Activated CD4-positive, alpha-beta T cell treated with anti-CD3 and anti-CD28 coated beads, Interleukin-2, amount 10 ng/mL, durations not matched to agents 7 days and 5 days (primary cell): Measurements from ENCODE around the gene PHYHIPL. TPM values are rescaled to one million over a fixed set of nuclear protein-coding genes. Genes with fewer than 3 reads are reported as not detected.
A peak's percentile ranks its signal among the peaks of the same experiment; 100 is the strongest.

Experiments used
- CTCF ChIA-PET: fragments of 350-600 bp; sonication (Branson Sonifier 250); formaldehyde crosslinking; loops from one replicate; lab custom pipeline; 2021; ENCODE audit warnings: antibody characterized with exemption; lab: Charles Lee
- POLR2A ChIA-PET: fragments of 350-600 bp; sonication (Branson Sonifier 250); formaldehyde crosslinking; loops from one replicate; lab custom pipeline; 2021; ENCODE audit warnings: antibody characterized with exemption; lab: Charles Lee
- DNase-seq: peaks from one replicate; pipeline ENCODE4 v3.0.0-alpha.2; 2020
- H3K27ac Mint-ChIP-seq: one replicate; pipeline ENCODE4 v1.8.0; 2021; ENCODE audit warnings: mild to moderate bottlenecking, moderate library complexity, mixed read lengths
- H3K27me3 Mint-ChIP-seq: one replicate; pipeline ENCODE4 v1.8.0; 2021; ENCODE audit warnings: mixed read lengths
- H3K36me3 Mint-ChIP-seq: one replicate; pipeline ENCODE4 v1.8.0; 2021; ENCODE audit warnings: low read depth, mixed read lengths
- H3K4me1 Mint-ChIP-seq: one replicate; pipeline ENCODE4 v1.8.0; 2021; ENCODE audit warnings: mixed read lengths
- H3K4me3 Mint-ChIP-seq: one replicate; pipeline ENCODE4 v1.8.0; 2021; ENCODE audit warnings: mild to moderate bottlenecking, moderate library complexity, mixed read lengths
- H3K9me3 Mint-ChIP-seq: one replicate; pipeline ENCODE4 v1.8.0; 2021; ENCODE audit warnings: mixed read lengths
- total RNA-seq, 2 experiments: library from RNA; stranded (reverse); gene quantifications; one replicate each; pipeline ENCODE4 v1.2.3, GENCODE V29; 2021

Gene PHYHIPL
- total RNA-seq, 2 experiments from 2014 or later: not detected

GRCh38 chr10:59172567-59172966 lies 3.9 kb upstream of the PHYHIPL start:
- H3K36me3 Mint-ChIP-seq: peaks cover 2% of the 10 kb centered on the region
- CTCF ChIA-PET: no interaction called here
- H3K9me3 Mint-ChIP-seq: peaks cover 5% of the 10 kb centered on the region
- H3K4me1 Mint-ChIP-seq: peaks cover 3% of the 10 kb centered on the region
- no peak overlapping the region for H3K4me3 Mint-ChIP-seq
- H3K27ac Mint-ChIP-seq: no peak overlapping the region
- peaks cover 13% of the 10 kb centered on the region for H3K27me3 Mint-ChIP-seq
- no peak for DNase-seq
- POLR2A ChIA-PET: no interaction called here

DNA sequence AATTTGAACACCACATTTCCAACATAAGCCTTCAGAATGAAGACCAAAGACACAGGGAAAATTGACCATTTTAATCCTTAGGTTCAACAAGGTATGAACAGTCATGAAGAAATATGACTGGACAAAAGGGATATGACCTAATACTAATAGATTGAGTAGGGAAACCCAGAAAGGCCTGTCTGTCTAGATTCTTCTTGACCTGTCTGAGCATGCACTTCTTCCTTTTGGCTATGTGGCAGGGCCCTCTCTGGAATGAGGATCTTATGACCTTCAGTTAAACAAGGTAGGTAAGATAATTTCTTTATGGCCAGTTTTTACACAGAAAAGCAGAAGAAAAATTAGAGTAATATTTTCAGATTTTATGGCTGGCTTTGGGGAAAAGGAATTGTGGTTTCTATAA lies 3.0 kb upstream of the PHYHIPL start:
- ChIA-PET CTCF (no interaction called here), POLR2A (no interaction called here)
- DNase-seq: no peak
- peaks cover 2% of the 10 kb centered on the region for H3K36me3 Mint-ChIP-seq
- no peak overlapping the region for H3K4me3 Mint-ChIP-seq
- peaks cover 16% of the 10 kb centered on the region for H3K27me3 Mint-ChIP-seq
- no peak overlapping the region for H3K27ac Mint-ChIP-seq
- H3K4me1 Mint-ChIP-seq: peaks cover 3% of the 10 kb centered on the region
- peaks cover 5% of the 10 kb centered on the region for H3K9me3 Mint-ChIP-seq

DNA sequence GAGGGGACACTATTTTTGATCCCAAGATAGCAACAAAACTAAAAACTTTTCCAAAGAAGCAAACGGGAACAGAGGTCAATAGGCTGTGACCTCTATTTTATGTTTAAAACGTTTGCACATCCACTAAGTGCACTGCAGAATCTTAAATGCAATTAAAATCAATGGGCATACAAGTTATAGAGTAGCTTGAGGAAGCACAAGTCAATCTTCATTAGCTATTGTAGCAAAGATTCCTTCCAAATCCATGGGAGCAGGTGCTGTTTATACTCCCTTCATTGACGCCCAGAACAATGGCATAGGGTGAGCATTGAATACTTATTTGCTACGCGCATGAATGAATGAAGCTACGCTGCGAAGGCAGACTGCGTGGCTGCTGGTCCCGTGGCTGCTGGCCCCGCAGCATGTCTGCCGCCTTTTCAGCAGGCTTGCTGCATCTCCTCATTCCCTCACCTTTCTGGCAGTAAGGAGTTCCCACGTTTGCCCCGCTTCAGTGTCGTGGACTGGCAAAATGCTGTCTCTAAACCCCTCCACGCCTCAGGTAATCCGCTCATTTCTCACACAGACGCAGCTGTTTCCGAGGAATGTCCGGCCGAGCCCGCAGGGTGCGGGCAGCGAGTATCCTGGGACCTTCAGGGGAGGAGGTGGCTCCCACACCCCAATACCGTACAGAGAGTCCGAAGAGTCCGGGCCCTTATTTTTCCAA lies 754 bp upstream of the PHYHIPL start:
- Mint-ChIP-seq H3K27me3 (peaks cover 19% of the 10 kb centered on the region), H3K4me1 (peaks cover 3% of the 10 kb centered on the region), H3K36me3 (peaks cover 2% of the 10 kb centered on the region), H3K9me3 (peaks cover 5% of the 10 kb centered on the region), H3K27ac (no peak overlapping the region), H3K4me3 (peak overlapping the region; percentile 10)
- ChIA-PET CTCF (no interaction called here), POLR2A (no interaction called here)
- no peak for DNase-seq

- H3K4me3 Mint-ChIP-seq: no peak overlapping the region
- H3K36me3 Mint-ChIP-seq: peaks cover 2% of the 10 kb centered on the region
- ChIA-PET POLR2A (no interaction called here), CTCF (no interaction called here)
- no peak overlapping the region for H3K27ac Mint-ChIP-seq
- DNase-seq: no peak
- H3K9me3 Mint-ChIP-seq: peaks cover 5% of the 10 kb centered on the region
- peaks cover 19% of the 10 kb centered on the region for H3K27me3 Mint-ChIP-seq
- H3K4me1 Mint-ChIP-seq: peaks cover 3% of the 10 kb centered on the region
Observed at GRCh38 chr10:59177031-59177797, 771 bp downstream of the PHYHIPL start.

- H3K36me3 Mint-ChIP-seq: peaks cover 2% of the 10 kb centered on the region
- no peak overlapping the region for H3K4me3 Mint-ChIP-seq
- H3K27me3 Mint-ChIP-seq: peaks cover 19% of the 10 kb centered on the region
- peaks cover 3% of the 10 kb centered on the region for H3K4me1 Mint-ChIP-seq
- no peak overlapping the region for H3K27ac Mint-ChIP-seq
- peaks cover 5% of the 10 kb centered on the region for H3K9me3 Mint-ChIP-seq
- DNase-seq: no peak
- CTCF ChIA-PET: no interaction called here
- POLR2A ChIA-PET: no interaction called here
Observed at GRCh38 chr10:59177836-59178235, 1.4 kb downstream of the PHYHIPL start.

GRCh38 chr10:59179068-59179467 lies 2.6 kb downstream of the PHYHIPL start:
- no peak overlapping the region for H3K27ac Mint-ChIP-seq

GRCh38 chr10:59180689-59181270 lies 4.3 kb downstream of the PHYHIPL start:
- Mint-ChIP-seq H3K9me3 (peaks cover 5% of the 10 kb centered on the region), H3K27ac (no peak overlapping the region), H3K36me3 (peaks cover 2% of the 10 kb centered on the region), H3K4me3 (no peak overlapping the region), H3K4me1 (peaks cover 3% of the 10 kb centered on the region), H3K27me3 (peaks cover 15% of the 10 kb centered on the region)
- ChIA-PET POLR2A (no interaction called here), CTCF (no interaction called here)
- no peak for DNase-seq

More at GRCh38 chr10:59179068-59179467, 2.6 kb downstream of the PHYHIPL start:
- Mint-ChIP-seq H3K4me3 (no peak overlapping the region), H3K4me1 (peaks cover 3% of the 10 kb centered on the region), H3K9me3 (peaks cover 5% of the 10 kb centered on the region), H3K36me3 (peaks cover 2% of the 10 kb centered on the region), H3K27me3 (peaks cover 19% of the 10 kb centered on the region)
- ChIA-PET POLR2A (no interaction called here), CTCF (no interaction called here)
- DNase-seq: no peak

GRCh38 chr10:59181668-59182067 lies 5.2 kb downstream of the PHYHIPL start:
- CTCF ChIA-PET: no interaction called here
- DNase-seq: no peak
- peaks cover 11% of the 10 kb centered on the region for H3K27me3 Mint-ChIP-seq

DNA sequence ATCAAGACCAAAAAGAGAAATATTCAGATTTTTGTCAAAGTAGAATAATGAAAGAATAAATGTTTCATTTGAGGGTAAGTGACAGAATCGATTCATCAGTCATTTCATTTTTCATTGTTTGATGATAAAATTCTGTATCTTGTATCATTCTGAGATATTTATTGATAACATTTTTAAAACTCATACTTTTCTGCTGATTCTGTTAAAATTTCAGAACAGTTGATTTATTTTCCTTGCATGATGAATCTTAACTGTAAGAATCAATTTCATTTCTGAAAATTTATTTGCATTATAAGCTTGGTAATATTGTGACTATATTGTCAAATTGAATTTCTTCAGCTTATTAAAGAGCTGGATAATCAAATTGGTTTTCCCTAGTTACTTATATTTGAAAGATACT lies 13.9 kb downstream of the PHYHIPL start:
- peaks cover 3% of the 10 kb centered on the region for H3K9me3 Mint-ChIP-seq
- H3K27ac Mint-ChIP-seq: no peak overlapping the region
- ChIA-PET POLR2A (no interaction called here), CTCF (no interaction called here)
- no peaks in the 10 kb centered on the region for H3K36me3 Mint-ChIP-seq
- no peaks in the 10 kb centered on the region for H3K27me3 Mint-ChIP-seq
- H3K4me1 Mint-ChIP-seq: no peaks in the 10 kb centered on the region
- DNase-seq: no peak
- H3K4me3 Mint-ChIP-seq: no peak overlapping the region

More at GRCh38 chr10:59181668-59182067, 5.2 kb downstream of the PHYHIPL start:
- peaks cover 5% of the 10 kb centered on the region for H3K9me3 Mint-ChIP-seq
- peaks cover 3% of the 10 kb centered on the region for H3K4me1 Mint-ChIP-seq
- H3K4me3 Mint-ChIP-seq: no peak overlapping the region
- no peak overlapping the region for H3K27ac Mint-ChIP-seq
- H3K36me3 Mint-ChIP-seq: peaks cover 2% of the 10 kb centered on the region
- POLR2A ChIA-PET: no interaction called here

DNA sequence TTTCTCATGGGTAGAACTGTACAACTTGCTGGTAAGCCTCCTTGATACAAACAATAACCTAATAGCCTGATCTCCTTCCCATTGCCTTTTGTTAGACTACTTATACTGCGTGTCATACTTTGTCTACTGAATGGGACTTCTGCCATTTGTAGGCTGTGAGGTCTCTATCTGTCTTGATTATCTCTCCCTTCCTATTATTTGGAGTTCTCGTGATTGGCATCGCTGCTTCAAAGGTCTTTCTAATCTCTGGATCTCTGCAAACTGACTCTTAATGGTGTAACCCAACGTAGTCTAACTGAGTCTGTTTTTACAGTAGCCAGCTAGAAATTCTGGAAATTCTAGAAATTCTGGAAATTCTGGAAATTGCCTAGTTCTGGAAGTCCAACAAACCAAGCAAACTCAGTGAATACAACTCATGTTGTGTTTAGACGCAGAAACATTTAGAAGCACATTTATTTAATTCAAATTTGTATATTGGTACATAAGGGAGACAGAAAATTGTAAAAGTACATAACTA lies 29.8 kb downstream of the PHYHIPL start:
- peaks cover 3% of the 10 kb centered on the region for H3K9me3 Mint-ChIP-seq
- ChIA-PET CTCF (no interaction called here), POLR2A (no interaction called here)
- H3K4me3 Mint-ChIP-seq: no peak overlapping the region
- H3K27me3 Mint-ChIP-seq: no peaks in the 10 kb centered on the region
- no peak for DNase-seq
- no peaks in the 10 kb centered on the region for H3K36me3 Mint-ChIP-seq
- no peaks in the 10 kb centered on the region for H3K4me1 Mint-ChIP-seq
- H3K27ac Mint-ChIP-seq: no peak overlapping the region

DNA sequence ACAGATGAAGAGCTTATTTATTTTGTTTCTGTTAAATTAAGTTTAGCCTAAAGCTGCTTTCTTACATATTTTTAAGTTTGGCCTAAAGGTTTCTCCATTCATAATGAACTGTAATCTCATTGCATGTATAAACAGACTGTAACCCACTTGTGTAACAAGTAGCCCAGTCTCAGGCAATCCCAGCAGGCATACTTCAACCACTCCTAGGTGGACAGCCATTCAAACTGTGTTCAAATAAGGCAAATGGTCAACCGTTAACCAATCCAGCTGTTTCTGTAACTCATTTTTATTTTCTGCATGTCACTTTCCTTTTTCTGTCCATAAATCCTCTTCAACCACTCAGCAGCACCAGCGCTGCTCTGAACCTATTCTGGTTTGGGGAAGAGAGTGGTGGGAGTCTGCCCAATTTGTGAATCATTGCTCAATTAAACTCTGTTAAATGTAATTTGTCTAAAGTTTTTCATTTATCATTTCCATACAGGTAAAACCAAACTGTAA lies 35.9 kb downstream of the PHYHIPL start:
- H3K4me3 Mint-ChIP-seq: no peak overlapping the region
- DNase-seq: no peak
- POLR2A ChIA-PET: no interaction called here
- H3K27me3 Mint-ChIP-seq: no peaks in the 10 kb centered on the region
- H3K9me3 Mint-ChIP-seq: peaks cover 3% of the 10 kb centered on the region
- CTCF ChIA-PET: no interaction called here
- no peaks in the 10 kb centered on the region for H3K4me1 Mint-ChIP-seq
- no peak overlapping the region for H3K27ac Mint-ChIP-seq
- no peaks in the 10 kb centered on the region for H3K36me3 Mint-ChIP-seq

GRCh38 chr10:59214160-59214559 lies 37.7 kb downstream of the PHYHIPL start:
- CTCF ChIA-PET: no interaction called here
- H3K36me3 Mint-ChIP-seq: no peaks in the 10 kb centered on the region
- POLR2A ChIA-PET: no interaction called here
- H3K4me1 Mint-ChIP-seq: no peaks in the 10 kb centered on the region
- H3K9me3 Mint-ChIP-seq: no peaks in the 10 kb centered on the region
- no peak overlapping the region for H3K4me3 Mint-ChIP-seq
- no peak for DNase-seq
- H3K27me3 Mint-ChIP-seq: no peaks in the 10 kb centered on the region
- no peak overlapping the region for H3K27ac Mint-ChIP-seq
